Activated CD8-positive, alpha-beta memory T cell treated with anti-CD3 and anti-CD28 coated beads for 36 hours (primary cell): Measurements from ENCODE around the gene EQTN. TPM values are rescaled to one million over a fixed set of nuclear protein-coding genes. Genes with fewer than 3 reads are reported as not detected.

Experiments
- CTCF ChIA-PET: fragments of 350-600 bp; sonication (Branson Sonifier 250); formaldehyde crosslinking; loops from one replicate; lab custom pipeline; 2021; ENCODE audit warnings: antibody characterized with exemption; lab: Charles Lee
- POLR2A ChIA-PET: fragments of 350-600 bp; sonication (Branson Sonifier 250); formaldehyde crosslinking; loops from one replicate; lab custom pipeline; 2021; ENCODE audit warnings: antibody characterized with exemption; lab: Charles Lee
- total RNA-seq, 2 experiments: library from RNA; stranded (reverse); gene quantifications; one replicate each; pipeline ENCODE4 v1.2.3, GENCODE V29; 2021

Gene EQTN
- total RNA-seq, result not detected

GRCh38 chr9:27297050-27297449, at the start of gene EQTN:
TSS of gene EQTN (minus strand) at chr9:27297150. CDS start at chr9:27297055, 95 bp downstream.
- POLR2A ChIA-PET, result no interaction called here
- CTCF ChIA-PET, result no interaction called here

- CTCF ChIA-PET, result interaction anchor here (1.8 kb wide), 1 partner anchor 12 kb away, joined by 6 read pairs; no protein-coding TSS in a partner anchor
- POLR2A ChIA-PET, result no interaction called here
Observed at GRCh38 chr9:27344776-27345175, 47.8 kb upstream of the EQTN start.

- ChIA-PET CTCF (no interaction called here), POLR2A (interaction anchor here (0.5 kb wide), 1 partner anchor 12 kb away, joined by 3 read pairs; no protein-coding TSS in a partner anchor)
Observed at GRCh38 chr9:27341545-27342294, 44.8 kb upstream of the EQTN start.

GRCh38 chr9:27340961-27341511, 44.1 kb upstream of the EQTN start:
- CTCF ChIA-PET, result no interaction called here
- POLR2A ChIA-PET, result no interaction called here

GRCh38 chr9:27340285-27340674, 43.3 kb upstream of the EQTN start:
- ChIA-PET CTCF (no interaction called here), POLR2A (no interaction called here)

- POLR2A ChIA-PET, result no interaction called here
- CTCF ChIA-PET, result no interaction called here
Observed at GRCh38 chr9:27339661-27340284, 42.8 kb upstream of the EQTN start.

GRCh38 chr9:27338527-27338903, 41.6 kb upstream of the EQTN start:
- ChIA-PET CTCF (no interaction called here), POLR2A (no interaction called here)

GRCh38 chr9:27337833-27338526, 41.0 kb upstream of the EQTN start:
- ChIA-PET CTCF (no interaction called here), POLR2A (no interaction called here)

- CTCF ChIA-PET, result no interaction called here
- POLR2A ChIA-PET, result no interaction called here
Observed at GRCh38 chr9:27337236-27337635, 40.3 kb upstream of the EQTN start.

- CTCF ChIA-PET, result no interaction called here
- POLR2A ChIA-PET, result no interaction called here
Observed at GRCh38 chr9:27336829-27337228, 39.9 kb upstream of the EQTN start.

GRCh38 chr9:27336126-27336525, 39.2 kb upstream of the EQTN start:
- ChIA-PET POLR2A (no interaction called here), CTCF (no interaction called here)

- ChIA-PET CTCF (interaction anchor here (0.6 kb wide), 1 partner anchor 283 kb away, joined by 5 read pairs; no protein-coding TSS in a partner anchor), POLR2A (no interaction called here)
Observed at GRCh38 chr9:27335075-27335474, 38.1 kb upstream of the EQTN start.

GRCh38 chr9:27333241-27334052, 36.5 kb upstream of the EQTN start:
- ChIA-PET POLR2A (no interaction called here), CTCF (interaction anchor here (0.6 to 3.3 kb wide), 8 partner anchors 12 to 242 kb away, joined by 3 to 23 read pairs (median 3); partner anchors contain the start of gene MOB3B)

- ChIA-PET POLR2A (no interaction called here), CTCF (interaction anchor here (1.1 to 3.3 kb wide), 2 partner anchors 30 to 198 kb away, joined by 4 to 23 read pairs; partner anchors contain the start of gene MOB3B)
Observed at GRCh38 chr9:27331393-27331792, 34.4 kb upstream of the EQTN start.

GRCh38 chr9:27329291-27329690, 32.3 kb upstream of the EQTN start:
- ChIA-PET CTCF (interaction anchor here (1.8 kb wide), 1 partner anchor 201 kb away, joined by 7 read pairs; the partner anchor contains the start of gene MOB3B), POLR2A (no interaction called here)

- ChIA-PET CTCF (no interaction called here), POLR2A (no interaction called here)
Observed at GRCh38 chr9:27328483-27328882, 31.5 kb upstream of the EQTN start.

- ChIA-PET CTCF (no interaction called here), POLR2A (no interaction called here)
Observed at GRCh38 chr9:27311184-27311583, 14.2 kb upstream of the EQTN start.

GRCh38 chr9:27310582-27310981, 13.6 kb upstream of the EQTN start:
- CTCF ChIA-PET, result no interaction called here
- POLR2A ChIA-PET, result no interaction called here
